HL-60 (cell line): ENCODE results near the gene PROM1.

Experiments
- DNase-seq, 2 experiments: peaks; one replicate each; pipeline ENCODE4 v3.0.0-alpha.2; 2010 to 2020; ENCODE audit warnings: low read depth in 1 of 2, low spot score in 1 of 2
- H3K27ac ChIP-seq: fragments of 250-450 bp; sonication (Bioruptor Pico); replicated peaks from 2 replicates; pipeline ENCODE4 v1.5.1; 2020; ENCODE audit warnings: mild to moderate bottlenecking, moderate library complexity
- H3K27me3 ChIP-seq: fragments of 250-450 bp; sonication (Bioruptor Pico); 2 replicates; pipeline ENCODE4 v1.5.1; 2021; ENCODE audit warnings: mild to moderate bottlenecking, moderate library complexity; ENCODE audit not compliant: insufficient read depth, poor library complexity, severe bottlenecking
- H3K4me3 ChIP-seq: replicated peaks from 2 replicates; pipeline ENCODE4 v1.5.1; 2011; ENCODE audit warnings: mild to moderate bottlenecking, control low read depth, low read length; ENCODE audit not compliant: insufficient read depth
- GABPA ChIP-seq: IDR thresholded peaks from 2 replicates; pipeline ENCODE4 v1.6.1; 2012; ENCODE audit warnings: low read depth
- POLR2AphosphoS5 ChIP-seq: IDR thresholded peaks from 2 replicates; pipeline ENCODE4 v1.6.1; 2012; ENCODE audit warnings: low read depth
- SPI1 ChIP-seq: IDR thresholded peaks from 2 replicates; pipeline ENCODE4 v1.6.1; 2012; ENCODE audit warnings: low read depth, mild to moderate bottlenecking, borderline replicate concordance
- TF ChIP-seq, protein P1 (sequence below): IDR thresholded peaks from one replicate; pipeline ENCODE4 v1.5.1; 2011; ENCODE audit warnings: low read length, control low read depth, inconsistent platforms; ENCODE audit not compliant: insufficient read depth
- TF ChIP-seq, protein P2 (sequence below): IDR thresholded peaks from 2 replicates; pipeline ENCODE4 v1.6.1; 2012; ENCODE audit warnings: low read depth; ENCODE audit not compliant: insufficient replicate concordance

PROM1 gene

DNA sequence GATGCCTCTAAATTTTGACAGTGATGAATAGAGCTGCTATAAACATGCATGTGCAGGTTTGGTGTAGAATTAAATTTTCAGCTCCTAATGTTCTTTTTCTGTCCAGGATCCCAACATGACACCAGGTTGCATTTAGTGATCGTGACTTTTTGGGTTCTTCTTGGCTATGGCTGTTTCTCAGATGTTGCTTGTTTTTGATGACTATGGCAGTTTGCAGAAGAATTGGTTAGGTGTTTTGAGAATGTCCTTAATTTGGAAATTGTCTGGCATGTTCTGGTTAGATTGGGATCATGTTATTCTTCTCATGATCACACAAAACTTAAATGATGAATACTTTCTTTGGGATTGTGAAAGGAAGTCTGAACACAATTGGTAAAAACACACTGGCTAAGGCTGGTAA is 141.5 kb downstream of the PROM1 start:
- no peak for TF ChIP-seq GABPA
- TF ChIP-seq POLR2AphosphoS5, result no peak
- no peak for TF ChIP-seq SPI1
- TF ChIP-seq, protein P1, sequence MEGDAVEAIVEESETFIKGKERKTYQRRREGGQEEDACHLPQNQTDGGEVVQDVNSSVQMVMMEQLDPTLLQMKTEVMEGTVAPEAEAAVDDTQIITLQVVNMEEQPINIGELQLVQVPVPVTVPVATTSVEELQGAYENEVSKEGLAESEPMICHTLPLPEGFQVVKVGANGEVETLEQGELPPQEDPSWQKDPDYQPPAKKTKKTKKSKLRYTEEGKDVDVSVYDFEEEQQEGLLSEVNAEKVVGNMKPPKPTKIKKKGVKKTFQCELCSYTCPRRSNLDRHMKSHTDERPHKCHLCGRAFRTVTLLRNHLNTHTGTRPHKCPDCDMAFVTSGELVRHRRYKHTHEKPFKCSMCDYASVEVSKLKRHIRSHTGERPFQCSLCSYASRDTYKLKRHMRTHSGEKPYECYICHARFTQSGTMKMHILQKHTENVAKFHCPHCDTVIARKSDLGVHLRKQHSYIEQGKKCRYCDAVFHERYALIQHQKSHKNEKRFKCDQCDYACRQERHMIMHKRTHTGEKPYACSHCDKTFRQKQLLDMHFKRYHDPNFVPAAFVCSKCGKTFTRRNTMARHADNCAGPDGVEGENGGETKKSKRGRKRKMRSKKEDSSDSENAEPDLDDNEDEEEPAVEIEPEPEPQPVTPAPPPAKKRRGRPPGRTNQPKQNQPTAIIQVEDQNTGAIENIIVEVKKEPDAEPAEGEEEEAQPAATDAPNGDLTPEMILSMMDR, result no peak
- TF ChIP-seq, protein P2, sequence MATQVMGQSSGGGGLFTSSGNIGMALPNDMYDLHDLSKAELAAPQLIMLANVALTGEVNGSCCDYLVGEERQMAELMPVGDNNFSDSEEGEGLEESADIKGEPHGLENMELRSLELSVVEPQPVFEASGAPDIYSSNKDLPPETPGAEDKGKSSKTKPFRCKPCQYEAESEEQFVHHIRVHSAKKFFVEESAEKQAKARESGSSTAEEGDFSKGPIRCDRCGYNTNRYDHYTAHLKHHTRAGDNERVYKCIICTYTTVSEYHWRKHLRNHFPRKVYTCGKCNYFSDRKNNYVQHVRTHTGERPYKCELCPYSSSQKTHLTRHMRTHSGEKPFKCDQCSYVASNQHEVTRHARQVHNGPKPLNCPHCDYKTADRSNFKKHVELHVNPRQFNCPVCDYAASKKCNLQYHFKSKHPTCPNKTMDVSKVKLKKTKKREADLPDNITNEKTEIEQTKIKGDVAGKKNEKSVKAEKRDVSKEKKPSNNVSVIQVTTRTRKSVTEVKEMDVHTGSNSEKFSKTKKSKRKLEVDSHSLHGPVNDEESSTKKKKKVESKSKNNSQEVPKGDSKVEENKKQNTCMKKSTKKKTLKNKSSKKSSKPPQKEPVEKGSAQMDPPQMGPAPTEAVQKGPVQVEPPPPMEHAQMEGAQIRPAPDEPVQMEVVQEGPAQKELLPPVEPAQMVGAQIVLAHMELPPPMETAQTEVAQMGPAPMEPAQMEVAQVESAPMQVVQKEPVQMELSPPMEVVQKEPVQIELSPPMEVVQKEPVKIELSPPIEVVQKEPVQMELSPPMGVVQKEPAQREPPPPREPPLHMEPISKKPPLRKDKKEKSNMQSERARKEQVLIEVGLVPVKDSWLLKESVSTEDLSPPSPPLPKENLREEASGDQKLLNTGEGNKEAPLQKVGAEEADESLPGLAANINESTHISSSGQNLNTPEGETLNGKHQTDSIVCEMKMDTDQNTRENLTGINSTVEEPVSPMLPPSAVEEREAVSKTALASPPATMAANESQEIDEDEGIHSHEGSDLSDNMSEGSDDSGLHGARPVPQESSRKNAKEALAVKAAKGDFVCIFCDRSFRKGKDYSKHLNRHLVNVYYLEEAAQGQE, result no peak
- no peak for DNase-seq
- H3K27ac ChIP-seq, result no peak overlapping the region
- H3K4me3 ChIP-seq, result no peak overlapping the region
- H3K27me3 ChIP-seq, result no peaks in the 10 kb centered on the region

DNA sequence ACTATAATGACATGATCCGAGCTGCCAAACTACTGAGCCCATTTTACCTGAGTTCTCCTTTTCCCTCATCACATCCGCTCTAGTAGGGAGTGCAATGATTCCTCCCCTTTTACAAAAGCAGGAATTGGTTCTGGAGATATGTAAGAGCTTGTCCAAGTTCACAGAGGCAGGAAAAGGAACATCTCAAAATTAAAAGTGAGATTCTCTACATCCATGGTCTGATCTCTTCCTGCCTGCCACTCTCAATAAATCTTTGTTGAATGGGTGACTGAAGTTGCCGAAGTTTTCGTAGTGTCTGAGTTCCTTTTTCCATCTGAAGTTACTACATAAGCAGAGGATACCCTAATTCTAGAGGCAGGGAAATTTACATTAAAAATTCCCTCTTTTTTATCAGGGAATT is 145.2 kb downstream of the PROM1 start, which contains the start of gene FGFBP1:
TSS of gene FGFBP1 (minus strand) at position 101 of the 400 bp plus-strand sequence. CDS start 2,108 bp downstream, outside the sequence.
- Histone ChIP-seq H3K27ac (no peak within 1 kb of the TSS), H3K27me3 (no peaks in the 10 kb centered on the region), H3K4me3 (no peak within 1 kb of the TSS)
- no peak for DNase-seq
- TF ChIP-seq, protein P2, result no peak
- TF ChIP-seq POLR2AphosphoS5 (no peak), SPI1 (no peak), GABPA (no peak)
- TF ChIP-seq, protein P1, result no peak

DNA sequence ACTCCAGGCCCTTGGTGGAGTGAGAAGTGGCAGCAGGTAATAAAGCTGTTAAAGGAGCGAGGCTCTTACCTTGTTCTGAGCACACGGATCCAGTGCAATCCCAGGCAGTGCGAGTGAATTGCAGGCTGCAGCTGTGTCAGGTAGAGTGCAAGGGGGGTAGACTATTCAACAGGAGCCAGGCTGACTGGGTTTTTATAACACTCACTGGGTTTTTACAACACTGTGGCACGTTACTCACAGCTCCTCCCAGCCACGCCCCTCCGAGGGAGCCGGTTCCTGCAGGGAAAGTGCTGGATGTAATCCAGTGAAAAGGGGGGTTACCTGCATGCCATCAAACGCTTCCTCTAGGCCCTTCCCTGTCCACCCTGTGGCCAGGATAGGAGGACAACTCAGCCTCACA is 145.6 kb downstream of the PROM1 start:
- no peak overlapping the region for H3K27ac ChIP-seq
- TF ChIP-seq, protein P1, result no peak
- no peak for TF ChIP-seq SPI1
- TF ChIP-seq, protein P2, result no peak
- TF ChIP-seq POLR2AphosphoS5, result no peak
- TF ChIP-seq GABPA, result no peak
- no peaks in the 10 kb centered on the region for H3K27me3 ChIP-seq
- H3K4me3 ChIP-seq, result no peak overlapping the region
- no peak for DNase-seq
